EL (cell line): Measurements from ENCODE around the gene MN1.
A peak's percentile ranks its signal among the peaks of the same experiment; 100 is the strongest.

ENCODE experiments used
- DNase-seq: peaks from one replicate; pipeline ENCODE4 v3.0.0-alpha.2; 2016

The MN1 gene

GRCh38 chr22:27825174-27825573 is 23.6 kb upstream of the MN1 start:
- DNase-seq, result no peak

- no peak for DNase-seq
These were observed 21.7 kb upstream of the MN1 start for GRCh38 chr22:27823221-27823620.

GRCh38 chr22:27820896-27821866 is 19.6 kb upstream of the MN1 start:
- DNase-seq, result no peak

DNA sequence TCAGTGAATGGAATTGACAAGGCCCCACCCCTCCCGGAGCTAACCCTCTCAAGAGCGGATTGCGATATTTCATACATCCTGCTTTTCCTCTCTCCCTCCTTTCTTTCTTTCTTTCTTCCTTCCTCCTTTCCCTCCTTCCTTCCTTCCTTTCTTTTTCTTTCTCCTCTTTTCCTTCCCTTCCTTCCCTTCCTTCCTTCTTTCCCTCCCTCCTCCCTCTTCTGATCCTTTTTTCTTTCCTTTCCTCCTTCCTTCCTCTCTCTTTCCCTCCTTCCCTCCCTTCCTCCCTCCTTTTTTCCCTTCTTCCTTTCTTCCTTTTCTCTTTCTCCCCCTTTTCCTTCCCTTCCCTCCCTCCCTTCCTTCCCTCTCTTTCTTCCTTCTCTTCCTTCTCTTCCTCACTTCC is 15.0 kb upstream of the MN1 start:
- DNase-seq, result no peak

DNA sequence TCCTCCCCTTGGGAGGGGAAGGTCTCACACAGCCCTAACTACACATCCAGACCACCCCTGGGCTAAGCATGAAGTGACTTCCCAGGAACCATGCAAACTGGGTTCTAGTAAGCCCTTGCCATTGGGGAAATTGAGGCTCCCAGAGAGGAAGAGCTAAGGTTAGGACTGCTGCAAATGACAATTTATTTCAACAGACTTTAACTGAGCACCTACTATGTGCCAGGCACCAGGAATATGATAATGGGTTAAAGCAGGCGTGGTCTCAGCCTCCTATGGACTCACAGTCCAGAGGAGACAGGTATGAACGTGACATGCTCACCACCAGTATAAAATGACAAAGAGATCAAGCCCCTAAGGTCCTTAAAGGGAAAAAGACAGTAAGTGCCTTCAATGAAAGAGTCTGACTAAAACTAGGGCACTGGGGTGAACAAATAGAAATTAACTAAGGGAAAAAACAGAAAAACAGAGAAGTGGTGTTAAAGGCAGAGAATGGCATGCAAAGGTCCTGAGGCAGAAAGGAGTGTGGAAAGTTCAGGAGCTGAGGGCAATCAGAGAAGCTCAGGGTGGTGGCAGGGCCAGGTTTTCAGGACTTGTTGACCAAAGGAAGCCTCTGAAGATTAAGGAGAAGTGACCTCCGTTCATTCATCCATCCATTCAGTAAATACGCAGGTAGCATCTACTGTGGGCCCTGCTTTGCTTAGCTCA is 14.4 kb upstream of the MN1 start:
- no peak for DNase-seq

DNA sequence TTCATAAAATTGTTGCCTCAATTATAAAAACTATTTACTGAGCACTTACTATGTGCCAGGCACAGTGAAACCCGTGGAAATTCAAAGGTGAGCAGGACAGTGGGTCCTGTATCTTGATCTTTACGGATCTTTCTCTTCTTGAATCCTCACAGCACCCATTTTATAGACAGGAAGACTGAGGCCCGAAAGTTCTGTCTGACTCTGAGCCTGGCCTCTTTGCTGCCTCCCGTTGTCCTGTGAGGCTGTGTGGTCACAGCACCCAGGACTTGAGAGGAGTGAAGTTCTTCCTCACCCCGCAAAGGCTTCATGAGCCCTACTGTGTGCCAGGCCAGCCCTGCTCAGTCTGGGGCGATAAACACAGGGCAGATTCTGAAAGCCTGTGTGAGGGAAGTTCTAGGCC is 13.4 kb upstream of the MN1 start:
- no peak for DNase-seq

DNA sequence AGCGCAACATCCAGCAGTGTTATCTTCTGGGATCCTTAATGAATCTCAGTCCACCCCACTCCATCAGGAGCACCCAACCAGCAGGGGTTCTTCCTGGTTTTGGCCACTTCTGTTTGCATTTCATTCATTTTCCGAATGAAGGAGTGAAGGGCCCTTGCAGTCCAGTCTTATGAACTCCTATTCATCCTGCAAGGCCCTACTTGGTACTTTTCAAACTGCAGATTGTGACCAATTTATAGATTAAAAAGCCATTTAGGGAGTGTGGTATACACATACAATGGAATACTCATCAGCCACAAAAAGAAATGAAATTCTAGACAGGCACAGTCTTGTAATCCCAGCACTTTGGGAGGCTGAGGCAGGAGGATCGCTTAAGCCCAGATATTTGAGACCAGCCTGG is 10.2 kb upstream of the MN1 start:
- no peak for DNase-seq

DNA sequence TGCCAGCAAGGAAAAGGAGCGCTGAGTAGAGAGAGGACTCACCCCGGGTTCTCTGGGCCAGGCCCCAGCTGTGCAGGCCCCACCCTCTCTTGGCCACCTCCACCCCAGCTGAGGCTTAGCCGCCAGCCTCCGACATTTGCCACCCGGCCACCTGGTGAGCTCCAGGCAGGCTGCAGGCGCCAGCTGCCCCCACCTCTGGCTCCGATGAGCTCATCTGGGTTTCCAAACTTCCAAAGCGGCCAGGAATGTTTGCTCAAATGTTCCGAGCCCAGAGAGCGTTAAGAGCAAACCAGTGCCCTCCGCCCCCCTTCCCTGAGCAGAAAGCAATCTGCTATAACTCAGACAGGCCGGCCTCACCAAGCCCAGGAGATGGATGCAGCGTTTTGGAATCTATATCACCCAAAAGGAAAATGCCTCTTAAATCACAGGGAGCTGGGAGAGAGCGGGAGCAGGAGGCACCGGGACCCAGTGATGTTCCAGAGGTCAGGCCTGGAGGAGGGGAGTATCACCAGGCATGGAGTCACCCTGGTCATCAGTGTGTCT is 9.1 kb upstream of the MN1 start:
- DNase-seq, result peak; percentile 22

GRCh38 chr22:27809700-27810608 is 8.4 kb upstream of the MN1 start:
- no peak for DNase-seq

- no peak for DNase-seq
These were observed 7.7 kb upstream of the MN1 start for GRCh38 chr22:27809226-27809603.

DNA sequence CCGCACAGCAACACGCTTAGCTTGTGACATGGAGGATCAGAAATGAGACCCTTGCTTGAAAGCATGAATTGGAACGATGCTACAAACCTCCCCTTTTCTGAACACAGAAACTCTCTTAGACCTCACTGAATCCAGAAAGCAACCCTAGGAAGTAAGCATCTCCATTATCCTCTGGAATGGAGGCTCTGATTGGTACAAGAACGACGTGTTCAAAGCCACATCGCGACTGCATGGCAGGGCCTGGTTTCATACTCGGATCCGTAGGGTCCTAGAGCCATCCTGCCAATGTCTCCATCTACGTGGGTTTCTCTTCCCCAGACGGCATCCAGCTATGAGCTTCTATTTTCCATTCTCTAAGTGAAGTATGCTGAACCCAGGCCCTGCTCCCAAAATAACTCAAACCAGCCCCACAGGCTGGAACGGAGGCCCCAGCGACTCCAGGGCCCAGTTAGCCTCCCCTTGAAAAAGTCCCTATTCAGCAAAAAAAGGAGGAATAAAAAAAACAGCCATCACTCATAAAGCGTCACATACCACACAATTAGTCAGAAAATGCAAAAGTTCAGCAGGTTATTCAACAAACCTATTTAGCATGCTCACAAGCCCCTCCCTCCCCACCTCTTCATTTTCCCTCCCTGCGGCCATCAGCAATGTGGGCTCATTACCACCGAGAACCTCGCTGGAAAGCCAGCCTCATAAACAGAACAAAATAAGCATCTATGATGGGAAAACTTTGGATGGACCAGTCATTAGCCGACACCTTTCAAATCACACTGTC is 7.1 kb upstream of the MN1 start:
- DNase-seq, result no peak

DNA sequence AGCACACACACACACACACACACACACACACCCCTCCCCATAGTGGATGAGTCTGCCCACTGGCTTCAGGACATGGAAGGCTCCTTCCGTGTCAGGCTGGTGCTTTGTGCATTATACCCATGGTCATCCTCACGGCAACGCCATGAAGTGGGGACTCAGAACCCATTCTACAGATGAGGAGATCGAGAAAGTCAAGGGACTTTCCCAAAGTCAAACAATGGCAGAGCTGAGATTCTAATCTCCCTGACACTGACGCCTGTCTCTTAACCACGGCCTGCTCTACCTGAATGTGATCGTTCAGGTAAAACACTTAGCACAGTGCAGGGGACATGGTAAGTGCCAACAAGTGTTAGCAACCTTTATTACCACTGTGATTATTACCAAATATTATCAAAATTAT is 4.3 kb upstream of the MN1 start:
- DNase-seq, result no peak

- peak; percentile 59 for DNase-seq
These were observed 3.1 kb upstream of the MN1 start for GRCh38 chr22:27804470-27805297.

GRCh38 chr22:27803841-27804415 is 2.4 kb upstream of the MN1 start:
- no peak for DNase-seq

DNA sequence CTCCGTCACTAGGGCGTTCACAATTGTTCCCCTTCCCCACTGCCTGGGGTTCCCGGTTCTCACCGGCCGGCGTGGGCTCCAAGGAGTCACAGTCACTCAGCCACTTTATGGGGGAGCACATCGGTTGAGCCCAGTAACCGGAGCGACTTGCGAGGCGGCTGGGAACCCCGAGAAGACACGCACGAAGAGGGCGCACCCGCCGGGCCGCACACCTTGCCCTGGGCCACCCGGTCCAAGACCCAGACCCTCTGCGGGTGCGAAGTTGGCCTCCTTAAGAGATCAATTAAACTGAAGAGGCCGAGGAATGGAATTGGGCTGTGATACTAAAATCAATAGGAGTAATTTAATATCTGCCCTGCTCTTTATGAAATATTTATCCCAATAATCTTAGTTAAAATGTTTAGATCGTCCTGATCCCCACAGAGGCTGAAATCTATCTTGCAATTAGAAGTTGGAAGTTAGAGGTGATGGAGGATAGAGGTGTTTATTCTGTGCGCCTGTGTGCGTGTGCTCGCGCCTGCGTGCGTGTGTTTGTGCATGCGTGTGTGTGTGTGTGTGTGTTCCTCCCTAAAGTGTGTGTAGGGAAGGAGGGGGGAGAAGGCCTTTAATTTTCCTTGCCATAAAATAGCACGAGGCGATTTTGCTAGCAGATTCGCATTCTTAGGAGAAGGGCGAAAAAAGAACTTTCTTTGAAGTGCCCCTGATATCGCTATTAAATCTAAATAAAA is 954 bp upstream of the MN1 start:
- no peak for DNase-seq

- peak; percentile 34 for DNase-seq
These were observed 347 bp downstream of the MN1 start for GRCh38 chr22:27801202-27801615.

GRCh38 chr22:27800250-27801201 is 1.0 kb downstream of the MN1 start:
- DNase-seq, result no peak

GRCh38 chr22:27799827-27800249 is 1.7 kb downstream of the MN1 start:
- DNase-seq, result peak; percentile 33
